Natural killer cell treated with Interleukin-12 subunit alpha and Interleukin-12 subunit beta and Interleukin-15 and Interleukin-18, amount 100 ng/mL, for 72 hours (primary cell): ENCODE results near the gene IFNGR1. TPM values are rescaled to one million over a fixed set of nuclear protein-coding genes. Genes with fewer than 3 reads are reported as not detected.
"Not testable (repeated sequence)": the region's sequence is repeated elsewhere in the genome, so short reads cannot be mapped to it uniquely, and the experiment has no call there.

ENCODE experiments used
- ATAC-seq, 2 donors: fragments of 150-1000 bp; cut with Tn5 transposase in 1 of 2; sonication (Bioruptor Pico), chemical (Tn5 transposase) in 1 of 2; 2 replicates each; pipeline ENCODE4 v1.10.0; 2021
- DNase-seq: peaks from one replicate; pipeline ENCODE4 v3.0.0; 2022; ENCODE audit warnings: low spot score
- H3K27ac Mint-ChIP-seq, 2 donors: 1 replicate in 1 of 2; 2 replicates in 1 of 2; pipeline ENCODE4 v1.8.0; 2022; ENCODE audit warnings: mixed read lengths in 2 of 2, mild to moderate bottlenecking in 1 of 2, moderate library complexity in 1 of 2
- H3K27me3 Mint-ChIP-seq, 2 donors: 1 replicate in 1 of 2; 2 replicates in 1 of 2; pipeline ENCODE4 v1.8.0; 2022; ENCODE audit warnings: mixed read lengths in 2 of 2
- H3K36me3 Mint-ChIP-seq: one replicate; pipeline ENCODE4 v1.8.0; 2022; ENCODE audit warnings: mixed read lengths
- H3K4me1 Mint-ChIP-seq, 2 donors: 1 replicate in 1 of 2; 2 replicates in 1 of 2; pipeline ENCODE4 v1.8.0; 2022; ENCODE audit warnings: low read depth in 2 of 2, mixed read lengths in 2 of 2, mild to moderate bottlenecking in 1 of 2
- H3K4me3 Mint-ChIP-seq: one replicate; pipeline ENCODE4 v1.8.0; 2022; ENCODE audit warnings: mixed read lengths
- H3K9me3 Mint-ChIP-seq: 2 replicates; pipeline ENCODE4 v1.8.0; 2022; ENCODE audit warnings: mixed read lengths
- total RNA-seq, 2 donors: library from RNA; stranded (reverse); gene quantifications; one replicate each; pipeline ENCODE4 v1.2.3, GENCODE V29; 2022

IFNGR1 gene
- total RNA-seq, 2 donors from 2014 or later = 19.8 to 31.9 TPM

DNA sequence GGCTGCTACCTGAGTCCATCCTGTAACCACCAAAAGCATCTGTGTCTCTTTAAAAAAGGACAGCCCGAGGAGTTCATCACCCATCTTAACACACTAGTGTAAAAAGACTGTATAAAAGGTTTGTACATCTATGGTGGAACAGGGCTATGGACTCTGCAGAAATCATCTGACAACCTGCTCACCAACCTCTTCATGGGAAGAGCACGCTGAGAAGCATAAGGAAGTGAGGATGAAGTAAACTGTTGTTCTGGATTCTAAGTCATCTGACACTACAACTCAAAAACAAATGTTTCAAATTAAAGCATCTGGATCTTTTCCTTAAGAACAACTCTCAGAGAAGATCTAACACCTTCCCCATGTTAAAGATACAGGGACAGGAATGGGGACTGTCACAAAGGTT, 5.4 kb downstream of the IFNGR1 start:
- peak overlapping the region in 1 of 2 donors; percentile 67 for H3K27ac Mint-ChIP-seq
- H3K4me1 Mint-ChIP-seq = peaks cover 65 to 78% of the 10 kb centered on the region in 2 donors
- no peaks in the 10 kb centered on the region for H3K27me3 Mint-ChIP-seq
- H3K9me3 Mint-ChIP-seq = no peaks in the 10 kb centered on the region
- H3K4me3 Mint-ChIP-seq = no peak overlapping the region
- no peak for ATAC-seq
- H3K36me3 Mint-ChIP-seq = peaks cover 19% of the 10 kb centered on the region
- DNase-seq = no peak

DNA sequence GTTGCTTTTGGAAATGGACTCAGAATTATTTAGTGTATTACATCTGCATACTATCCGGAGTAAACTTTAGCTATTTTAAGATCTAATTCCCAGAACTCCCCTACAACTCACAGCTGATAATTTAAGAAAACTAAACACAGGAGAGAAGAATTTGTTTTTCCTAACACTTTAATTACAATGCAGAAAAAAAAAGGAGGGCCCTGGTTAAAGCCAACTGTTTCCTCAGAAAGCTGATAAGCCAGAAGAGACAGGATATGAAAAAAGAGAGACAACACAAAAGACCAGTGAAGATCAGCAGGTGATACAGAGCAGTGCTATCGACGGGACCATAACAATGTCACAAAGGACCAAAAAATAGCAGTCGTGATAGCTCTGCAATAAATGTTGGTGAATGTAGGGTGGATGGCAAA, 5.8 kb downstream of the IFNGR1 start:
- Mint-ChIP-seq H3K9me3 (no peaks in the 10 kb centered on the region), H3K27ac (peak overlapping the region in 1 of 2 donors; percentile 32), H3K4me1 (peaks cover 61 to 74% of the 10 kb centered on the region in 2 donors), H3K27me3 (no peaks in the 10 kb centered on the region), H3K4me3 (no peak overlapping the region), H3K36me3 (peaks cover 14% of the 10 kb centered on the region)
- ATAC-seq (no peak), DNase-seq (no peak)

GRCh38 chr6:137211910-137212309, 7.3 kb downstream of the IFNGR1 start:
- no peak for ATAC-seq
- no peak overlapping the region for H3K4me3 Mint-ChIP-seq
- H3K27me3 Mint-ChIP-seq = no peaks in the 10 kb centered on the region

GRCh38 chr6:137210903-137211302, 8.3 kb downstream of the IFNGR1 start:
- DNase-seq (no peak), ATAC-seq (no peak)
- Mint-ChIP-seq H3K36me3 (peaks cover 20% of the 10 kb centered on the region), H3K27me3 (no peaks in the 10 kb centered on the region), H3K9me3 (no peaks in the 10 kb centered on the region), H3K4me3 (no peak overlapping the region), H3K4me1 (peaks cover 48 to 62% of the 10 kb centered on the region in 2 donors), H3K27ac (no peak overlapping the region)

More at GRCh38 chr6:137211910-137212309, 7.3 kb downstream of the IFNGR1 start:
- Mint-ChIP-seq H3K36me3 (peaks cover 20% of the 10 kb centered on the region), H3K27ac (no peak overlapping the region), H3K9me3 (no peaks in the 10 kb centered on the region), H3K4me1 (peaks cover 55 to 70% of the 10 kb centered on the region in 2 donors)
- DNase-seq = no peak

GRCh38 chr6:137208279-137208678, 10.9 kb downstream of the IFNGR1 start:
- Mint-ChIP-seq H3K27ac (no peak overlapping the region), H3K27me3 (no peaks in the 10 kb centered on the region), H3K36me3 (peaks cover 30% of the 10 kb centered on the region), H3K9me3 (no peaks in the 10 kb centered on the region), H3K4me3 (no peak overlapping the region), H3K4me1 (peaks cover 36 to 43% of the 10 kb centered on the region in 2 donors)
- ATAC-seq = no peak
- no peak for DNase-seq

DNA sequence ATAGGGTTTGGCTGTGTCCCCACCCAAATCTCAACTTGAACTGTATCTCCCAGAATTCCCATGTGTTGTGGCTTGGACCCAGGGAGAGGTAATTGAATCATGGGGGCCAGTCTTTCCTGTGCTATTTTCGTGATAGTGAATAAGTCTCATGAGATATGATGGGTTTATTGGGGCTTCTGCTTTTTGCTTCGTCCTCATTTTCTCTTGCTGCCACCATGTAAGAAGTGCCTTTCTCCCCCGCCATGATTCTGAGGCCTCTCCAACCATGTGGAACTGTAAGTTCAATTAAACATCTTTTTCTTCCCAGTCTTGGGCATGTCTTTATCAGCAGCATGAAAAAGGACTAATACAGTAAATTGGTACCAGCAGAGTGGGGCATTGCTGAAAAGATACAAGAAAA, 11.7 kb downstream of the IFNGR1 start:
- H3K4me3 Mint-ChIP-seq, H3K27ac Mint-ChIP-seq, H3K9me3 Mint-ChIP-seq, H3K27me3 Mint-ChIP-seq, ATAC-seq, DNase-seq: not testable (repeated sequence)
- Mint-ChIP-seq H3K36me3 (peaks cover 32% of the 10 kb centered on the region), H3K4me1 (peaks cover 32 to 36% of the 10 kb centered on the region in 2 donors)

- DNase-seq (no peak), ATAC-seq (no peak)
- peaks cover 27 to 29% of the 10 kb centered on the region in 2 donors for H3K4me1 Mint-ChIP-seq
- H3K27ac Mint-ChIP-seq = no peak overlapping the region
- no peaks in the 10 kb centered on the region for H3K9me3 Mint-ChIP-seq
- H3K27me3 Mint-ChIP-seq = no peaks in the 10 kb centered on the region
- peaks cover 32% of the 10 kb centered on the region for H3K36me3 Mint-ChIP-seq
- H3K4me3 Mint-ChIP-seq = no peak overlapping the region
These were observed 12.6 kb downstream of the IFNGR1 start for GRCh38 chr6:137206577-137206976.

DNA sequence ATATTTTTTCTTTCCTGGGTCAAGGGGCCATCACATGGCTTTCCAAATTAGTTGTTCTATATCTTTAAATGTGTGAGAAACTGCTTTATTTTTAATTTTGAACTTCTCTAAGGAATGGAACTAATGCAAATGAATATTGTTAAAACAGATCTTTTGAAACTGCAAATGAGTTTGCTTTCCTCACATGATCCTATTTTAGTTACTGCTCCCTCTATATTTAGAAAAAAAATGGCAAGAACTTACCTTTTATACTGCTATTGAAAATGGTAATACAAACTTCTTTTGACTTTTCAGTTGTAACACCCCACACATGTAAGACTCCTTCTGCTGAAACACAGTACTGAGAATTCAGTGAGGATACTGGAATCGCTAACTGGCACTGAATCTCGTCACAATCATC, 15.9 kb downstream of the IFNGR1 start:
- no peak overlapping the region for H3K4me3 Mint-ChIP-seq
- peaks cover 32% of the 10 kb centered on the region for H3K36me3 Mint-ChIP-seq
- DNase-seq (no peak), ATAC-seq (no peak)
- H3K27me3 Mint-ChIP-seq = no peaks in the 10 kb centered on the region
- no peaks in the 10 kb centered on the region for H3K9me3 Mint-ChIP-seq
- H3K4me1 Mint-ChIP-seq = peaks cover 9 to 13% of the 10 kb centered on the region in 2 donors
- H3K27ac Mint-ChIP-seq = no peak overlapping the region

- Mint-ChIP-seq H3K4me1 (peaks cover 0 to 10% of the 10 kb centered on the region in 2 donors), H3K27me3 (no peaks in the 10 kb centered on the region), H3K36me3 (peaks cover 28% of the 10 kb centered on the region), H3K9me3 (no peaks in the 10 kb centered on the region), H3K27ac (no peak overlapping the region), H3K4me3 (no peak overlapping the region)
- no peak for ATAC-seq
- no peak for DNase-seq
These were observed 17.1 kb downstream of the IFNGR1 start for GRCh38 chr6:137202078-137202477.

DNA sequence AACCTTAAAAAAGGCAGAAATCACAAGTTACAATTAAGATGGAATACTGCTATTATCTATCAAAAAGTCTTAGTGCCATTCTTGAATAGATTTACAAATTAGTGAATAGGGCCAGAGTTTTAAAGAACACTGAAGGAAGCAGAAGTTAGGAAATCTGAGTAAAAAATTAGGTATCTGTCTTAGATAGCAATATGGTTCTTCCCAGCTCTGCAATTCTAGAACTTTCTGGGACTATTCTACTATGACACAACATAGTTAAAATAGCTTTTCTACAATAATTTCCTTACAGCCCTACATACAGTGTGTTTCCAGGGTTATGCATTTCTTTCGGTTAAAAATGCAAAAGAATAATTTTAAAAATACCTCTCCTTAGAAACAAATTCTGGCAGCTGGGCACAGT, 18.2 kb downstream of the IFNGR1 start:
- H3K36me3 Mint-ChIP-seq = peaks cover 28% of the 10 kb centered on the region
- ATAC-seq (no peak), DNase-seq (no peak)
- no peak overlapping the region for H3K4me3 Mint-ChIP-seq
- H3K27me3 Mint-ChIP-seq = no peaks in the 10 kb centered on the region
- H3K9me3 Mint-ChIP-seq = no peaks in the 10 kb centered on the region
- no peak overlapping the region for H3K27ac Mint-ChIP-seq
- peaks cover 2 to 14% of the 10 kb centered on the region in 2 donors for H3K4me1 Mint-ChIP-seq

- no peak overlapping the region for H3K27ac Mint-ChIP-seq
- H3K27me3 Mint-ChIP-seq = no peaks in the 10 kb centered on the region
- DNase-seq = no peak
- peaks cover 26% of the 10 kb centered on the region for H3K36me3 Mint-ChIP-seq
- no peak overlapping the region for H3K4me3 Mint-ChIP-seq
- H3K4me1 Mint-ChIP-seq = peaks cover 5 to 18% of the 10 kb centered on the region in 2 donors
- no peaks in the 10 kb centered on the region for H3K9me3 Mint-ChIP-seq
- ATAC-seq = no peak
These were observed 18.9 kb downstream of the IFNGR1 start for GRCh38 chr6:137200288-137200687.

DNA sequence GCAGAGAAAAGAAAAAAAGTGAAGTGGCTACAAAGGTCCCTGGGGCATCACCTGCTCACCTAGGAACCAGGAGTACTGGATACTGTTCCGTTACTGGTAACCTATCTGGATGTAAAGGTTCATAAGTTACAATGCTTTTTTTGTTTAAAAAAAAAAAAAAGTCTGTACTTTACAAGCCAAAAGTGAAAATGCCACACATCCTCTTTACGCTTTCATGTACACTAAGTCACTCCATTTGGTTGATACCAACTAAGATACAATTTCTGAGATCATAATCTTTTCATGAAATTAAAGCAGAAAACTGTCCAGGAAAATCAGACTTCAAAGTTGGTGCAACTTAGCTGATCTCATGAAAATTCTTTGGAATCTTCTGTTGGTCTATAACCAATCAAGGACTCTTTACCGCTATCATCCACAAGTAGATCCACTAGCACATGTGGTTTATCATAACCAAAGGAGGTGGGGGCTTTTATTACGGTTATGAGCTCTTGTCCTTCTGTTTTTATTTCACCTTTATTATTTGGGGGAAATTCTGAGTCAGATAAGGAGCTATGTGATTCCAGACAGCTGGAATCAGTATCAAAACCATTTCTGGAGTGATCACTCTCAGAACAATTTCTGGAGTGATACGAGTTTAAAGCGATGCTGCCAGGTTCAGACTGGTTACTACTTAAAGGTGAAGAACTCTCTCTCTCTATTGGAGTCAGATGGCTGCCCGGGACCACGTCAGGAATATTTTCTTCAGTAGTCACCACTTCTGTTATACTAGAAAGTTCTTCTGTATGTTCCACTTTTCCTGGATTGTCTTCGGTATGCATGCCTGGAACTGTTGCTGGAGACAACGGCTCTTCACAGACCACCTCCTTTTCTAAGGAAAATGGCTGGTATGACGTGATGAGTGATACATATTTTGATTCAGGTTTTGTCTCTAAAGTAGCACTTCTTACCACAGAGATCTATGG, 21.2 kb downstream of the IFNGR1 start:
- H3K4me1 Mint-ChIP-seq = peaks cover 5 to 14% of the 10 kb centered on the region in 2 donors
- peaks cover 13% of the 10 kb centered on the region for H3K36me3 Mint-ChIP-seq
- no peak for ATAC-seq
- no peaks in the 10 kb centered on the region for H3K27me3 Mint-ChIP-seq
- peak overlapping the region in 1 of 2 donors; percentile 33 for H3K27ac Mint-ChIP-seq
- DNase-seq = no peak
- H3K9me3 Mint-ChIP-seq = no peaks in the 10 kb centered on the region
- no peak overlapping the region for H3K4me3 Mint-ChIP-seq

- no peak overlapping the region for H3K27ac Mint-ChIP-seq
- DNase-seq (no peak), ATAC-seq (no peak)
- H3K9me3 Mint-ChIP-seq = no peaks in the 10 kb centered on the region
- H3K27me3 Mint-ChIP-seq = no peaks in the 10 kb centered on the region
- peaks cover 8% of the 10 kb centered on the region for H3K36me3 Mint-ChIP-seq
- no peak overlapping the region for H3K4me3 Mint-ChIP-seq
- H3K4me1 Mint-ChIP-seq = peaks cover 5 to 14% of the 10 kb centered on the region in 2 donors
These were observed 25.7 kb downstream of the IFNGR1 start for GRCh38 chr6:137193256-137194070.

GRCh38 chr6:137192821-137193220, 26.4 kb downstream of the IFNGR1 start:
- Mint-ChIP-seq H3K27ac (no peak overlapping the region), H3K27me3 (no peaks in the 10 kb centered on the region), H3K9me3 (no peaks in the 10 kb centered on the region), H3K4me1 (peaks cover 5 to 10% of the 10 kb centered on the region in 2 donors), H3K4me3 (no peak overlapping the region), H3K36me3 (peaks cover 2% of the 10 kb centered on the region)
- DNase-seq (no peak), ATAC-seq (no peak)
